GM23338 (cell line): ENCODE measurements around the gene SFT2D3.

Experiments used
- CTCF ChIP-seq, 2 experiments: fragments of 200-600 bp in 1 of 2; sonication (generic) in 1 of 2; conservative IDR thresholded peaks; 2 replicates each; pipeline versions ENCODE4 v1.5.1 to v1.6.1; 2016 to 2017; ENCODE audit warnings: antibody characterized with exemption in 2 of 2, low read depth in 2 of 2, mild to moderate bottlenecking in 2 of 2, moderate library complexity in 1 of 2
- EZH2 ChIP-seq: fragments of 200-600 bp; sonication (generic); IDR thresholded peaks from one replicate; pipeline ENCODE4 v1.8.0; 2017; ENCODE audit warnings: antibody characterized with exemption, mild to moderate bottlenecking, low read depth; ENCODE audit not compliant: unreplicated experiment
- EZH2phosphoT487 ChIP-seq: fragments of 200-600 bp; sonication (generic); IDR thresholded peaks from one replicate; pipeline ENCODE4 v1.8.1; 2018; ENCODE audit warnings: antibody characterized with exemption; ENCODE audit not compliant: unreplicated experiment
- JUNB ChIP-seq: IDR thresholded peaks from one replicate; pipeline ENCODE4 v1.6.1; 2016; ENCODE audit warnings: antibody characterized with exemption; ENCODE audit not compliant: unreplicated experiment
- NANOG ChIP-seq: IDR thresholded peaks from 2 replicates; pipeline ENCODE4 v1.6.1; 2016; ENCODE audit warnings: antibody characterized with exemption, borderline replicate concordance
- POLR2AphosphoS5 ChIP-seq: IDR thresholded peaks from 2 replicates; pipeline ENCODE4 v1.6.1; 2016; ENCODE audit warnings: antibody characterized with exemption, low read depth
- REST ChIP-seq: IDR thresholded peaks from one replicate; pipeline ENCODE4 v1.6.1; 2018; ENCODE audit warnings: antibody characterized with exemption; ENCODE audit not compliant: unreplicated experiment

GRCh38 chr2:127709336-127709735, 8.0 kb downstream of the SFT2D3 start:
- TF ChIP-seq JUNB (no peak), NANOG (no peak), CTCF (conservative IDR thresholded peaks at IDR 0.05; ENCODE audit: low read depth in 2 of 2) (no peak), EZH2phosphoT487 (no peak), REST (no peak), EZH2 (no peak), POLR2AphosphoS5 (no peak)
